PC-9 (cell line): ENCODE measurements around the gene CCL8. TPM values are rescaled to one million over a fixed set of nuclear protein-coding genes. Genes with fewer than 3 reads are reported as not detected.

ENCODE experiments used
- BruUV-seq: library from RNA; stranded (reverse); fragments of 400-500 nt; replicated peaks from 2 replicates; lab custom pipeline; 2021; lab: Mats Ljungman, UMichigan
- CTCF ChIA-PET: fragments of 300-600 bp; sonication (Branson Sonifier 250); formaldehyde crosslinking; loops from one replicate; lab custom pipeline; 2022; ENCODE audit warnings: antibody characterized with exemption; lab: Charles Lee
- POLR2A ChIA-PET: fragments of 300-600 bp; sonication (Branson Sonifier 250); formaldehyde crosslinking; loops from one replicate; lab custom pipeline; 2022; ENCODE audit warnings: antibody characterized with exemption; ENCODE audit not compliant: unreplicated experiment; lab: Charles Lee
- DNase-seq, 2 experiments: peaks; one replicate each; pipeline versions ENCODE4 v3.0.0 to v3.0.0-alpha.2; 2015 to 2022; ENCODE audit warnings: mixed read lengths in 1 of 2
- H2AFZ ChIP-seq: fragments of 200-600 bp; sonication (generic); 2 replicates; pipeline ENCODE4 v1.8.1; 2017; ENCODE audit warnings: antibody characterized with exemption
- H3F3A ChIP-seq: fragments of 200-600 bp; sonication (generic); 2 replicates; pipeline ENCODE4 v1.8.1; 2017; ENCODE audit warnings: antibody characterized with exemption, mild to moderate bottlenecking, low read depth; ENCODE audit not compliant: insufficient read depth
- H3K27ac ChIP-seq: fragments of 200-600 bp; sonication (generic); 2 replicates; pipeline ENCODE4 v1.6.1; 2016; ENCODE audit warnings: mixed run types
- H3K27me3 ChIP-seq: fragments of 200-600 bp; sonication (generic); 2 replicates; pipeline ENCODE4 v1.6.1; 2016; ENCODE audit warnings: low read depth, mixed run types; ENCODE audit not compliant: insufficient read depth
- H3K36me3 ChIP-seq: fragments of 200-600 bp; sonication (generic); 2 replicates; pipeline ENCODE4 v1.6.1; 2016; ENCODE audit warnings: low read depth, mixed run types
- H3K4me1 ChIP-seq: fragments of 200-600 bp; sonication (generic); replicated peaks from 2 replicates; pipeline ENCODE4 v1.6.1; 2016; ENCODE audit warnings: mixed run types; ENCODE audit not compliant: insufficient read depth
- H3K4me2 ChIP-seq: fragments of 200-600 bp; sonication (generic); 2 replicates; pipeline ENCODE4 v1.6.1; 2017; ENCODE audit warnings: mixed run types
- H3K4me3 ChIP-seq: fragments of 200-600 bp; sonication (generic); 2 replicates; pipeline ENCODE4 v1.6.1; 2016; ENCODE audit warnings: mixed run types
- H3K79me2 ChIP-seq: fragments of 200-600 bp; sonication (generic); 2 replicates; pipeline ENCODE4 v1.6.1; 2017; ENCODE audit warnings: low read depth, mixed run types
- H3K9me2 ChIP-seq: fragments of 200-600 bp; sonication (generic); 2 replicates; pipeline ENCODE4 v1.8.1; 2017; ENCODE audit warnings: mild to moderate bottlenecking; ENCODE audit not compliant: insufficient read depth
- H3K9me3 ChIP-seq: fragments of 200-600 bp; sonication (generic); 2 replicates; pipeline ENCODE4 v1.8.1; 2016; ENCODE audit warnings: low read depth; ENCODE audit not compliant: insufficient read depth
- H4K20me1 ChIP-seq: fragments of 200-600 bp; sonication (generic); 2 replicates; pipeline ENCODE4 v1.8.1; 2017; ENCODE audit not compliant: insufficient read depth
- EZH2 ChIP-seq: fragments of 200-600 bp; sonication (generic); IDR thresholded peaks from 2 replicates; pipeline ENCODE4 v1.8.0; 2017; ENCODE audit warnings: antibody characterized with exemption, low read depth
- intact Hi-C: fragments of 100-400 bp; cut with micrococcal nuclease; formaldehyde crosslinking; loops from one replicate; pipeline ENCODE4 v1.10.0; 2022; ENCODE audit not compliant: unreplicated experiment
- total RNA-seq: library from RNA; stranded (reverse); gene quantifications from 2 replicates; pipeline ENCODE4 v1.2.3, GENCODE V29; 2021
- TF ChIP-seq, protein P1 (sequence below): fragments of 200-600 bp; sonication (generic); conservative IDR thresholded peaks from 2 replicates; pipeline ENCODE4 v1.6.1; 2017; ENCODE audit warnings: mixed run types, antibody characterized with exemption, mild to moderate bottlenecking, moderate library complexity

Gene CCL8
- total RNA-seq, 1 experiment from 2014 or later: not detected

DNA sequence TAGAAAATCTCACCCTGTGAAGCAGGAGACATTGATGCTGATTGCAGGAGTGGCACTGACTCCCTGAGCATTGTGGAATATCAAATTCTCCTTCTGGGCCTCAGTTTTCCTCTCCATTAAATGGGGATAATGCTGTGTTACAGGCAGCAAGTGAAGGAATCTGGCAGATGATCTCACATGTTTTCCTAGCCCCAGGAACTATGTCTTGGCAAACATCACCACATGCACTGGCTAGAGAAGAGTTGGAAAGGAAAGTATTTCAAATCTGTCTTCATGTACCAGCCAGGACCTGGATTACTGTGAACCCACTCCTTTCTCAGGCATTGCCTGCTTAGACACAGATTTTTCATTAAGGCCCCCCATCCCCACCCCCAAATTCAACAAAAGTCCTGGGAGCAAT lies 13.6 kb upstream of the CCL8 start:
- Histone ChIP-seq H3K79me2 (no peaks in the 10 kb centered on the region), H2AFZ (no peak overlapping the region), H3K36me3 (no peaks in the 10 kb centered on the region), H3K4me3 (no peak overlapping the region), H3K27ac (no peak overlapping the region), H3K27me3 (peaks cover 36% of the 10 kb centered on the region), H3K9me3 (no peaks in the 10 kb centered on the region), H4K20me1 (no peaks in the 10 kb centered on the region), H3F3A (no peaks in the 10 kb centered on the region), H3K9me2 (no peaks in the 10 kb centered on the region), H3K4me1 (no peaks in the 10 kb centered on the region), H3K4me2 (no peak overlapping the region)
- no peak for TF ChIP-seq EZH2
- CTCF ChIA-PET: no interaction called here
- POLR2A ChIA-PET: no interaction called here
- no peak for DNase-seq
- BruUV-seq: no TSS peak
- intact Hi-C loops: no loop called here

DNA sequence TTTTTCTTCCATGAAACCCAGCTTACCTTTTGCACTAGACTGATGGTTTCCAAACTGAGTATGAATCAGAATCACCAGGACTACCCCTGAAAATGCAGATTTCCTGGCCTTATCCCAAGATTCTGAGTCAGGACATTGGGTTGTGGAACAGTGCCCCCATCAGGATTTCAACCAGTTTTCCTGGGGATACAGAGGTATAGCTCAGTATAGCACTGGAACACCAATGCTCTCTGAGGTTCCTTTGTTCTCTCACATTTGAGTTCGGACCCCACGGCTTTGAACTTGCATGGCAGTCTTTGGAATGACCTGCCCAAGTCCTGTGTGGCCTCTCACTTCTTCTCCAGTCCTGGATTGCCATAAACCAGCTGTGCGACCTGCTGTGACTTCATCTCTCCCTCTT lies 12.8 kb upstream of the CCL8 start:
- H3K4me3 ChIP-seq: no peak overlapping the region
- TF ChIP-seq, protein P1, sequence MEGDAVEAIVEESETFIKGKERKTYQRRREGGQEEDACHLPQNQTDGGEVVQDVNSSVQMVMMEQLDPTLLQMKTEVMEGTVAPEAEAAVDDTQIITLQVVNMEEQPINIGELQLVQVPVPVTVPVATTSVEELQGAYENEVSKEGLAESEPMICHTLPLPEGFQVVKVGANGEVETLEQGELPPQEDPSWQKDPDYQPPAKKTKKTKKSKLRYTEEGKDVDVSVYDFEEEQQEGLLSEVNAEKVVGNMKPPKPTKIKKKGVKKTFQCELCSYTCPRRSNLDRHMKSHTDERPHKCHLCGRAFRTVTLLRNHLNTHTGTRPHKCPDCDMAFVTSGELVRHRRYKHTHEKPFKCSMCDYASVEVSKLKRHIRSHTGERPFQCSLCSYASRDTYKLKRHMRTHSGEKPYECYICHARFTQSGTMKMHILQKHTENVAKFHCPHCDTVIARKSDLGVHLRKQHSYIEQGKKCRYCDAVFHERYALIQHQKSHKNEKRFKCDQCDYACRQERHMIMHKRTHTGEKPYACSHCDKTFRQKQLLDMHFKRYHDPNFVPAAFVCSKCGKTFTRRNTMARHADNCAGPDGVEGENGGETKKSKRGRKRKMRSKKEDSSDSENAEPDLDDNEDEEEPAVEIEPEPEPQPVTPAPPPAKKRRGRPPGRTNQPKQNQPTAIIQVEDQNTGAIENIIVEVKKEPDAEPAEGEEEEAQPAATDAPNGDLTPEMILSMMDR: no peak
- no peak for TF ChIP-seq EZH2
- H3K27ac ChIP-seq: no peak overlapping the region
- no peaks in the 10 kb centered on the region for H3K36me3 ChIP-seq
- no TSS peak for BruUV-seq
- no peaks in the 10 kb centered on the region for H3F3A ChIP-seq
- intact Hi-C loops: no loop called here
- DNase-seq: no peak
- CTCF ChIA-PET: no interaction called here
- no peaks in the 10 kb centered on the region for H3K9me3 ChIP-seq
- H3K4me1 ChIP-seq: no peaks in the 10 kb centered on the region
- peaks cover 36% of the 10 kb centered on the region for H3K27me3 ChIP-seq
- no peak overlapping the region for H2AFZ ChIP-seq
- H3K9me2 ChIP-seq: no peaks in the 10 kb centered on the region
- no peak overlapping the region for H3K4me2 ChIP-seq
- POLR2A ChIA-PET: no interaction called here
- no peaks in the 10 kb centered on the region for H4K20me1 ChIP-seq
- H3K79me2 ChIP-seq: no peaks in the 10 kb centered on the region

DNA sequence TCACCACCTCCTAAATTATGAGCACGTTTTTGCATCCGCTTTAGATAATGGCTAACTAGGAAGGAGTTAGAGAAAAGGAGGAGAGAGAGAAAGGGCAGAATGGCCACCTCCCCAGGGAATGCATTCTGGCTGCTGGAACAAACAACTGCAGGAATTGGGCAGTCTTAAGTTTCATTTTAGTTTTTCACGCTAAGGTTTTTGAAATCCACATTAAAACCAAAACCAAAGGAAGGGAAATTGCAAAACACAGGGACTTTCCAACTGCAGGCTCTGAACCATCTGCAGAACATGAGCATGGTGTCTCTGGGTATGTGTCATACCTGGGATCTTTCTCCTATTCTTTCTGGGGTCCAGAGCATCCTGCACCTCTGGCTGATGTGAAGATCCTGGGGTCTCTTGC lies 12.1 kb upstream of the CCL8 start:
- H2AFZ ChIP-seq: no peak overlapping the region
- H3F3A ChIP-seq: no peaks in the 10 kb centered on the region
- no peaks in the 10 kb centered on the region for H3K79me2 ChIP-seq
- CTCF ChIA-PET: no interaction called here
- no peaks in the 10 kb centered on the region for H4K20me1 ChIP-seq
- H3K36me3 ChIP-seq: no peaks in the 10 kb centered on the region
- intact Hi-C loops: no loop called here
- POLR2A ChIA-PET: no interaction called here
- TF ChIP-seq, protein P1: no peak
- TF ChIP-seq EZH2: no peak
- H3K27me3 ChIP-seq: peaks cover 35% of the 10 kb centered on the region
- no peaks in the 10 kb centered on the region for H3K9me3 ChIP-seq
- no peak overlapping the region for H3K4me3 ChIP-seq
- no peak overlapping the region for H3K4me2 ChIP-seq
- DNase-seq: no peak
- no peaks in the 10 kb centered on the region for H3K4me1 ChIP-seq
- BruUV-seq: no TSS peak
- H3K27ac ChIP-seq: no peak overlapping the region
- H3K9me2 ChIP-seq: no peaks in the 10 kb centered on the region

DNA sequence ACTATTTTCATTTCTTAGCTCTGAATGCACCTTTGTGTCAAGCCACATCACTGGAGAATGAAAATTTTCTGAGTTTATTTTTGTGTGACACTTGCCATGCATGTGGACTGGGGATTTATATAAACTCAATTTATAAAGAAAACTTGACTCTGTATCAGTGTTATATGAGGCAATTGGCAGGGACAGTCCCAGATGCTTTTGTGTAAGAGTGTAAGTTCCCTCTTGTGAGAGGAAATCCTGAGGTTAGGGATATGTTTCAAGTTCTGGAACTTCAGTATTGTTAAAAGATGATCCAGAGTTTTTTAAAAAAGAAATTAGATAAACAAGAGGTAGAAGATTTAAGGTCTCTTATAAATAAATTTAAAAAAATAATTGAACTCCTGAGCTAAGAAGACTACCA lies 10.9 kb upstream of the CCL8 start:
- intact Hi-C loops: no loop called here
- H3K4me3 ChIP-seq: no peak overlapping the region
- no peaks in the 10 kb centered on the region for H3K4me1 ChIP-seq
- no peak overlapping the region for H2AFZ ChIP-seq
- BruUV-seq: no TSS peak
- no peaks in the 10 kb centered on the region for H3K36me3 ChIP-seq
- ChIA-PET POLR2A (no interaction called here), CTCF (no interaction called here)
- H3F3A ChIP-seq: no peaks in the 10 kb centered on the region
- no peaks in the 10 kb centered on the region for H3K9me3 ChIP-seq
- no peak overlapping the region for H3K4me2 ChIP-seq
- no peaks in the 10 kb centered on the region for H4K20me1 ChIP-seq
- no peak for TF ChIP-seq EZH2
- no peak overlapping the region for H3K27ac ChIP-seq
- peaks cover 28% of the 10 kb centered on the region for H3K27me3 ChIP-seq
- no peaks in the 10 kb centered on the region for H3K79me2 ChIP-seq
- DNase-seq: no peak
- no peaks in the 10 kb centered on the region for H3K9me2 ChIP-seq
